Measurements from ENCODE around the gene GMDS. TPM values are rescaled to one million over a fixed set of nuclear protein-coding genes. Genes with fewer than 3 reads are reported as not detected.

GMDS gene
- total and polyA plus RNA-seq, 9 donors: 6.6 to 20.6 (median 11.0) TPM

DNA sequence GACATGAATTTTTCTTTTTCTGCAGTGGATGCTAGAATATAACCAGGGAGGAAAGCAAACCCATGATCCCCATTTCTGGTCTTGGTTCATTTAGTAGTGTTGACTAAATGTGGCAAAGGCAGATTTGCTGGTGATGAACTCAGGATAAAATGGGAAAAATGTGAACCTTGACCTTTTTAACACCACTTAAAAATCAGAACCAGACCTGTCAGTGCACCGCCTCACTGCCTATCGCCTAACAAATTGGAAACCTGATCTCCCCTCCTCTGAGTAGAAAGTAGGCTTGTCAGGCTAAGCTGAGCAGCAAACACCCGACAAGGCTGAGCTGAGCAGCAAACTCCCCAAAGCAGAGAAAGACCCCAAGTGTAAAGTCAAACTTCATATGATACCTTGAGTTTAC lies 380.9 kb downstream of the GMDS start:
- TF ChIP-seq EP300 (IDR thresholded peaks at IDR 0.05): no peak
- TF ChIP-seq, protein P1, sequence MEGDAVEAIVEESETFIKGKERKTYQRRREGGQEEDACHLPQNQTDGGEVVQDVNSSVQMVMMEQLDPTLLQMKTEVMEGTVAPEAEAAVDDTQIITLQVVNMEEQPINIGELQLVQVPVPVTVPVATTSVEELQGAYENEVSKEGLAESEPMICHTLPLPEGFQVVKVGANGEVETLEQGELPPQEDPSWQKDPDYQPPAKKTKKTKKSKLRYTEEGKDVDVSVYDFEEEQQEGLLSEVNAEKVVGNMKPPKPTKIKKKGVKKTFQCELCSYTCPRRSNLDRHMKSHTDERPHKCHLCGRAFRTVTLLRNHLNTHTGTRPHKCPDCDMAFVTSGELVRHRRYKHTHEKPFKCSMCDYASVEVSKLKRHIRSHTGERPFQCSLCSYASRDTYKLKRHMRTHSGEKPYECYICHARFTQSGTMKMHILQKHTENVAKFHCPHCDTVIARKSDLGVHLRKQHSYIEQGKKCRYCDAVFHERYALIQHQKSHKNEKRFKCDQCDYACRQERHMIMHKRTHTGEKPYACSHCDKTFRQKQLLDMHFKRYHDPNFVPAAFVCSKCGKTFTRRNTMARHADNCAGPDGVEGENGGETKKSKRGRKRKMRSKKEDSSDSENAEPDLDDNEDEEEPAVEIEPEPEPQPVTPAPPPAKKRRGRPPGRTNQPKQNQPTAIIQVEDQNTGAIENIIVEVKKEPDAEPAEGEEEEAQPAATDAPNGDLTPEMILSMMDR (IDR thresholded peaks at IDR 0.05): no peak
- TF ChIP-seq POLR2A (IDR thresholded peaks at IDR 0.05): no peak
- Histone ChIP-seq H3K27me3 (no peaks in the 10 kb centered on the region), H3K27ac (no peak overlapping the region), H3K4me1 (ENCODE audit: insufficient read depth) (peaks cover 2% of the 10 kb centered on the region), H3K4me3 (no peak overlapping the region), H3K9me3 (no peaks in the 10 kb centered on the region), H3K36me3 (no peaks in the 10 kb centered on the region)
- intact Hi-C loops (cut with DNase I): no loop called here
- WGBS, 3 donors: 14 to 44% (median 26%) methylated on average over 3 of the region's 3 CpGs
- no peak for DNase-seq

DNA sequence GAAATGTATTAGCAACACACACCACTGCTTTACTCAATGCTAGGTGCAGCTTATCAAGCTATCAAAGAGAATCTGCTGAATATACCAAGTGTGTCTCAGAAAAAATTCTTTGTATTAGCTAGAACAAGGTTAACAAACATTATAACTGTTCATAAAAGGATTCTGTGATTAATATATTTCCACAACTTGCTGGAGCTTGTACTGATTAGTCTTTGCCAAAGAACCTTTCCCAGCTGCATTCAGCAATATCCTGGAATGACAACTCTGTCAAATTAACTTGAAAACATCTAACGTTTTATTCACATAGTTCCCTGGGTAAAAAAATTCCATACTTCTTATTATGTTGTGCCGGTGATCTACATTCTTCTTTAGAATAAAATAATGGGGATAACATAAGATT lies 383.0 kb downstream of the GMDS start:
- no peaks in the 10 kb centered on the region for H3K36me3 ChIP-seq
- no peaks in the 10 kb centered on the region for H3K27me3 ChIP-seq
- peaks cover 2% of the 10 kb centered on the region for H3K4me1 ChIP-seq (ENCODE audit: insufficient read depth)
- H3K9me3 ChIP-seq: no peaks in the 10 kb centered on the region
- DNase-seq: no peak
- no peak overlapping the region for H3K4me3 ChIP-seq
- no peak overlapping the region for H3K27ac ChIP-seq
- 30 to 51% (median 34%) methylated on average over 2 of the region's 2 CpGs for WGBS, 3 donors
- TF ChIP-seq, protein P1 (IDR thresholded peaks at IDR 0.05): no peak
- TF ChIP-seq EP300 (IDR thresholded peaks at IDR 0.05): no peak
- TF ChIP-seq POLR2A (IDR thresholded peaks at IDR 0.05): no peak
- intact Hi-C loops (cut with DNase I): no loop called here

DNA sequence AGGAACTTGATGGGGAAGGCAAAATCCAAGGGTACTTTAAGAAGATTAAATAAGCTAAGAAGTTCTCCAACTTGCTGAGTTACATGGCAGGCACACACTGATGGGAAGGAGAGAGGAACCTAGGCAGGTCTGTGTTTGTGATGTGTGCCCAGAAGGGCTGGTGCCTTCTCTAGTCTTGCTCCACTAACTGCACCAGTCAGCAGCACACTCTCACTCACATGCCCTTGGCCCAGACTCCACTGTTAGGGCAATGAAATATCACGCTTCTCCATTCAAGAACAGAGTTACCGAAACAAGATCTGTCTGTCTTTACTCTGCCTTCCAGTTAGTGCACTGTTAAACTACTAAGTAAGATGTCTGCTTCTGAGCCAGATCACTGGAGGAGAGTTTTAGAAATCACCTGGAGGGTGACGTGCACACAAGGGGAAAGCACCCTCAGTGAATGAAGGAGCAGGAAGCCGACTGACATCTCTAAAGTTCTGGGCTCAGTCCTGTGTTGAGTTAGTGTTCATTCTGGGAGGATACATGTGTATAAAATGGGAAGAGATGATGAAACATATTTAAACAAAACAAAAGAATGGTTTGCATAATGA lies 384.6 kb downstream of the GMDS start:
- Histone ChIP-seq H3K27me3 (no peaks in the 10 kb centered on the region), H3K4me3 (no peak overlapping the region), H3K27ac (no peak overlapping the region), H3K36me3 (no peaks in the 10 kb centered on the region), H3K4me1 (ENCODE audit: insufficient read depth) (peaks cover 2% of the 10 kb centered on the region), H3K9me3 (no peaks in the 10 kb centered on the region)
- 96 to 98% (median 97%) methylated on average over 4 of the region's 4 CpGs for WGBS, 3 donors
- DNase-seq: no peak
- TF ChIP-seq, protein P1 (IDR thresholded peaks at IDR 0.05): no peak
- no peak for TF ChIP-seq EP300 (IDR thresholded peaks at IDR 0.05)
- TF ChIP-seq POLR2A (IDR thresholded peaks at IDR 0.05): no peak
- intact Hi-C loops (cut with DNase I): no loop called here

DNA sequence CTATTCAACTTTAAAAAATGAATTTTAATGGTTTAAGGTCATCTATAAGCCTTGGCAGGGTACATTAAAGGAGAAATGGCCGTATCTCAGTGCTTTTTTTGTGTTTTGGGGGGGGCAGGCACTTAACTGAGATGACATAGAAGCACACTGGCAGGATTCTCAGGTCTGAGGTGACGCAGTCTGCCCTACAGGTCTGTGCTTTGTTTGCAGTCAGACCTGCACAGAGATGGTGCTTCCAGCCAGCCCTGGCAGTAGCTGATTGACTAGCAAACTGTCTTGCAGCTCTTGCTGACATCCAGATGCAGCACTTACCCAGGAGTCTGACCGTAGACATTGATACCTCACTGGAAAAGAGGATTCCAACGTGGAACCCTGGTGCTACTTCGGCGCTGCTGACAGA lies 386.5 kb downstream of the GMDS start:
- Histone ChIP-seq H3K27ac (no peak overlapping the region), H3K36me3 (no peaks in the 10 kb centered on the region), H3K4me3 (no peak overlapping the region), H3K9me3 (no peaks in the 10 kb centered on the region), H3K27me3 (no peaks in the 10 kb centered on the region), H3K4me1 (ENCODE audit: insufficient read depth) (no peaks in the 10 kb centered on the region)
- intact Hi-C loops (cut with DNase I): no loop called here
- DNase-seq: no peak
- WGBS, 3 donors: 97% methylated on average over 6 of the region's 6 CpGs
- no peak for TF ChIP-seq EP300 (IDR thresholded peaks at IDR 0.05)

DNA sequence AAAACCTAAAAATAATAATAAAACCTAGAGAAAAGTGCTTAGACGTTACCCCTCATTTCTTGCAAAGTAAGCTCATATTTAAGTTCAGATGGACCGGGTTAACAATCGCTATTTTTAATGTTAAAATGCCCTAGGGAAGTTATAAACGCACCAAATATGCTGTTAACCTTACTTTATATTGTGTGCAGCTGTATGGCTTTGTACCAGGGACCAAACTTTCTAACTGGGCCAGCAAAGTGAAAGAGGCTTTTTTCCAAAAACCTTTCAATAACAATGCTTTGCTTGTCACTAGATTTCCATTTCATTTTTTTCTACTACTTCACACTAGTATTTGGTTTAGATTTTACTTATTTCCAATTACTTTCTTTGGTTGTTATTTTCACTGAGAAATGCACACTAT lies 387.2 kb downstream of the GMDS start:
- Histone ChIP-seq H3K27me3 (no peaks in the 10 kb centered on the region), H3K4me3 (no peak overlapping the region), H3K9me3 (no peaks in the 10 kb centered on the region), H3K36me3 (no peaks in the 10 kb centered on the region), H3K27ac (no peak overlapping the region), H3K4me1 (ENCODE audit: insufficient read depth) (no peaks in the 10 kb centered on the region)
- TF ChIP-seq, protein P1 (IDR thresholded peaks at IDR 0.05): no peak
- TF ChIP-seq POLR2A (IDR thresholded peaks at IDR 0.05): no peak
- no peak for TF ChIP-seq EP300 (IDR thresholded peaks at IDR 0.05)
- intact Hi-C loops (cut with DNase I): no loop called here
- no peak for DNase-seq
- 48 to 75% (median 59%) methylated on average over 4 of the region's 4 CpGs for WGBS, 3 donors

Measured in ovary (tissue), 9 donors.